Measurements from ENCODE around the gene TRPC4. TPM values are rescaled to one million over a fixed set of nuclear protein-coding genes. Genes with fewer than 3 reads are reported as not detected.

TRPC4 gene
- polyA plus RNA-seq, 1 donor from 2014 or later, result 8.8 TPM

- Histone ChIP-seq H3F3A (ENCODE audit: insufficient read depth, low read length, poor library complexity, severe bottlenecking) (no peaks in the 10 kb centered on the region), H3K27ac (ENCODE audit: low read length) (no peak overlapping the region), H3K79me2 (replicated peaks; ENCODE audit: insufficient read depth, low read length) (no peaks in the 10 kb centered on the region), H3K9ac (ENCODE audit: low read length) (no peak overlapping the region), H3K4me3 (ENCODE audit: low read length) (no peak overlapping the region), H3K36me3 (ENCODE audit: insufficient read depth, low read length) (no peaks in the 10 kb centered on the region), H3K27me3 (ENCODE audit: insufficient read depth, low read depth, low read length) (no peaks in the 10 kb centered on the region), H2AFZ (ENCODE audit: low read depth, low read length) (no peak overlapping the region), H3K9me2 (ENCODE audit: insufficient read depth, low read length) (no peaks in the 10 kb centered on the region), H3K4me2 (ENCODE audit: low read length) (no peak overlapping the region), H4K20me1 (ENCODE audit: insufficient read depth) (no peaks in the 10 kb centered on the region), H3K9me3 (ENCODE audit: low read length) (no peaks in the 10 kb centered on the region)
- TF ChIP-seq EP300 (conservative IDR thresholded peaks at IDR 0.05; ENCODE audit: poor library complexity, severe bottlenecking), result no peak
- TF ChIP-seq RAD21 (conservative IDR thresholded peaks at IDR 0.05), result no peak
- TF ChIP-seq TAF1 (IDR thresholded peaks at IDR 0.05; ENCODE audit: low read depth), result no peak
- no peak for TF ChIP-seq MXI1 (conservative IDR thresholded peaks at IDR 0.05; ENCODE audit: poor library complexity, severe bottlenecking)
- TF ChIP-seq CTCF (IDR thresholded peaks at IDR 0.05; ENCODE audit: poor library complexity, severe bottlenecking), result no peak
- no peak for TF ChIP-seq POLR2AphosphoS5 (IDR thresholded peaks at IDR 0.05)
- no peak for TF ChIP-seq SMC3 (conservative IDR thresholded peaks at IDR 0.05; ENCODE audit: poor library complexity)
- no peak for TF ChIP-seq REST (IDR thresholded peaks at IDR 0.05; ENCODE audit: borderline replicate concordance)
- no peak for TF ChIP-seq EZH2 (IDR thresholded peaks at IDR 0.05; ENCODE audit: borderline replicate concordance, insufficient read depth, low read length, poor library complexity, severe bottlenecking)
These were observed 188.1 kb downstream of the TRPC4 start for GRCh38 chr13:37681281-37682032.

GRCh38 chr13:37680137-37680536 lies 189.4 kb downstream of the TRPC4 start:
- Histone ChIP-seq H3F3A (ENCODE audit: insufficient read depth, low read length, poor library complexity, severe bottlenecking) (no peaks in the 10 kb centered on the region), H4K20me1 (ENCODE audit: insufficient read depth) (no peaks in the 10 kb centered on the region), H2AFZ (ENCODE audit: low read depth, low read length) (no peak overlapping the region), H3K27me3 (ENCODE audit: insufficient read depth, low read depth, low read length) (no peaks in the 10 kb centered on the region), H3K9ac (ENCODE audit: low read length) (no peak overlapping the region), H3K4me2 (ENCODE audit: low read length) (no peak overlapping the region), H3K4me3 (ENCODE audit: low read length) (no peak overlapping the region), H3K79me2 (replicated peaks; ENCODE audit: insufficient read depth, low read length) (no peaks in the 10 kb centered on the region), H3K36me3 (ENCODE audit: insufficient read depth, low read length) (no peaks in the 10 kb centered on the region), H3K9me2 (ENCODE audit: insufficient read depth, low read length) (no peaks in the 10 kb centered on the region), H3K9me3 (ENCODE audit: low read length) (no peaks in the 10 kb centered on the region), H3K27ac (ENCODE audit: low read length) (no peak overlapping the region)
- TF ChIP-seq TAF1 (IDR thresholded peaks at IDR 0.05; ENCODE audit: low read depth) (no peak), EP300 (conservative IDR thresholded peaks at IDR 0.05; ENCODE audit: poor library complexity, severe bottlenecking) (no peak), POLR2AphosphoS5 (IDR thresholded peaks at IDR 0.05) (no peak), EZH2 (IDR thresholded peaks at IDR 0.05; ENCODE audit: borderline replicate concordance, insufficient read depth, low read length, poor library complexity, severe bottlenecking) (no peak), CTCF (IDR thresholded peaks at IDR 0.05; ENCODE audit: poor library complexity, severe bottlenecking) (no peak), REST (IDR thresholded peaks at IDR 0.05; ENCODE audit: borderline replicate concordance) (no peak), RAD21 (conservative IDR thresholded peaks at IDR 0.05) (no peak), MXI1 (conservative IDR thresholded peaks at IDR 0.05; ENCODE audit: poor library complexity, severe bottlenecking) (no peak), SMC3 (conservative IDR thresholded peaks at IDR 0.05; ENCODE audit: poor library complexity) (no peak)
